ENCODE measurements around the gene IGFBP6.
A peak's percentile ranks its signal among the peaks of the same experiment; 100 is the strongest.
"Not testable (repeated sequence)": the region's sequence is repeated elsewhere in the genome, so short reads cannot be mapped to it uniquely, and the experiment has no call there.

Gene IGFBP6

GRCh38 chr12:53098354-53098981, 1.0 kb downstream of the IGFBP6 start:
- peak; percentile 72 for DNase-seq

GRCh38 chr12:53099071-53099882, 1.8 kb downstream of the IGFBP6 start:
- DNase-seq = peak; percentile 98

GRCh38 chr12:53100466-53101151, 3.1 kb downstream of the IGFBP6 start:
- DNase-seq = no peak

- no peak for DNase-seq
Observed at GRCh38 chr12:53101266-53101665, 3.8 kb downstream of the IGFBP6 start.

- no peak for DNase-seq
Observed at GRCh38 chr12:53101931-53102781, 4.7 kb downstream of the IGFBP6 start.

- DNase-seq = peak; percentile 75
Observed at GRCh38 chr12:53102883-53103807, 5.7 kb downstream of the IGFBP6 start, which contains the start of gene SOAT2. Gene SOAT2 (plus strand): TSS chr12:53103486. CDS start chr12:53103578, 92 bp downstream.

GRCh38 chr12:53103860-53104305, 6.4 kb downstream of the IGFBP6 start:
- DNase-seq = no peak

- no peak for DNase-seq
Observed at GRCh38 chr12:53105256-53105655, 7.8 kb downstream of the IGFBP6 start.

GRCh38 chr12:53105712-53106439, 8.4 kb downstream of the IGFBP6 start:
- DNase-seq = no peak

GRCh38 chr12:53107122-53107521, 9.7 kb downstream of the IGFBP6 start:
- no peak for DNase-seq

GRCh38 chr12:53112431-53112830, 15.0 kb downstream of the IGFBP6 start:
- DNase-seq = not testable (repeated sequence)

GRCh38 chr12:53113136-53113705, 15.8 kb downstream of the IGFBP6 start:
- DNase-seq = no peak

GRCh38 chr12:53113951-53114350, 16.5 kb downstream of the IGFBP6 start:
- DNase-seq = no peak

- no peak for DNase-seq
Observed at GRCh38 chr12:53115112-53115890, 17.8 kb downstream of the IGFBP6 start.

- DNase-seq = no peak
Observed at GRCh38 chr12:53115891-53116648, 18.6 kb downstream of the IGFBP6 start.

- DNase-seq = no peak
Observed at GRCh38 chr12:53118751-53119300, 21.4 kb downstream of the IGFBP6 start.

- DNase-seq = no peak
Observed at GRCh38 chr12:53120685-53121525, 23.4 kb downstream of the IGFBP6 start.
